Peyer's patch (tissue), 4 donors: Measurements from ENCODE around the gene PKD2L1.

Experiments used
- POLR2A ChIP-seq, 2 donors: fragments of 450-650 bp; IDR thresholded peaks; one replicate each; pipeline ENCODE4 v1.5.1; 2017; ENCODE audit warnings: antibody characterized with exemption in 2 of 2, mild to moderate bottlenecking in 2 of 2, moderate library complexity in 2 of 2
- TF ChIP-seq, protein P1 (sequence below), 6 experiments: fragments of 450-650 bp in 4 of 6; fragments of 200-600 bp in 2 of 6; sonication (generic) in 1 of 6; IDR thresholded peaks; one replicate each; pipeline ENCODE4 v1.5.1; 2017 to 2019; ENCODE audit warnings: antibody characterized with exemption in 6 of 6, mild to moderate bottlenecking in 3 of 6, moderate library complexity in 1 of 6

- TF ChIP-seq, protein P1, sequence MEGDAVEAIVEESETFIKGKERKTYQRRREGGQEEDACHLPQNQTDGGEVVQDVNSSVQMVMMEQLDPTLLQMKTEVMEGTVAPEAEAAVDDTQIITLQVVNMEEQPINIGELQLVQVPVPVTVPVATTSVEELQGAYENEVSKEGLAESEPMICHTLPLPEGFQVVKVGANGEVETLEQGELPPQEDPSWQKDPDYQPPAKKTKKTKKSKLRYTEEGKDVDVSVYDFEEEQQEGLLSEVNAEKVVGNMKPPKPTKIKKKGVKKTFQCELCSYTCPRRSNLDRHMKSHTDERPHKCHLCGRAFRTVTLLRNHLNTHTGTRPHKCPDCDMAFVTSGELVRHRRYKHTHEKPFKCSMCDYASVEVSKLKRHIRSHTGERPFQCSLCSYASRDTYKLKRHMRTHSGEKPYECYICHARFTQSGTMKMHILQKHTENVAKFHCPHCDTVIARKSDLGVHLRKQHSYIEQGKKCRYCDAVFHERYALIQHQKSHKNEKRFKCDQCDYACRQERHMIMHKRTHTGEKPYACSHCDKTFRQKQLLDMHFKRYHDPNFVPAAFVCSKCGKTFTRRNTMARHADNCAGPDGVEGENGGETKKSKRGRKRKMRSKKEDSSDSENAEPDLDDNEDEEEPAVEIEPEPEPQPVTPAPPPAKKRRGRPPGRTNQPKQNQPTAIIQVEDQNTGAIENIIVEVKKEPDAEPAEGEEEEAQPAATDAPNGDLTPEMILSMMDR (IDR thresholded peaks at IDR 0.05) = no peak
- no peak for TF ChIP-seq POLR2A (IDR thresholded peaks at IDR 0.05)
Observed at GRCh38 chr10:100347568-100348195, 17.7 kb upstream of the PKD2L1 start.
